Esophagus squamous epithelium (tissue), 5 donors: ENCODE data around the gene PRKCE. TPM values are rescaled to one million over a fixed set of nuclear protein-coding genes. Genes with fewer than 3 reads are reported as not detected.
"Not testable (repeated sequence)": the region's sequence is repeated elsewhere in the genome, so short reads cannot be mapped to it uniquely, and the experiment has no call there.

ENCODE experiments used
- DNase-seq: peaks from one replicate; lab custom pipeline; 2025; lab: John Stamatoyannopoulos, UW
- H3K27ac ChIP-seq, 4 donors: fragments of 200-600 bp; sonication (generic); one replicate each; pipeline ENCODE4 v1.5.1; 2016 to 2019; ENCODE audit warnings: mild to moderate bottlenecking in 1 of 4
- H3K27me3 ChIP-seq, 4 donors: fragments of 200-600 bp; sonication (generic); 1 replicate in 3 of 4; 2 replicates in 1 of 4; pipeline versions ENCODE4 v1.5.1 to v1.6.0; 2017 to 2021; ENCODE audit warnings: antibody characterized with exemption in 1 of 4
- H3K36me3 ChIP-seq, 3 donors: fragments of 200-600 bp; sonication (generic); one replicate each; pipeline ENCODE4 v1.5.1; 2016 to 2019
- H3K4me1 ChIP-seq, 3 donors: fragments of 200-600 bp; sonication (generic); one replicate each; pipeline ENCODE4 v1.5.1; 2017 to 2019
- H3K4me3 ChIP-seq, 4 donors: fragments of 200-600 bp; sonication (generic); 1 replicate in 3 of 4; 2 replicates in 1 of 4; pipeline ENCODE4 v1.5.1; 2016 to 2019; ENCODE audit warnings: mild to moderate bottlenecking in 2 of 4, moderate library complexity in 1 of 4
- H3K9me3 ChIP-seq, 3 donors: fragments of 200-600 bp; sonication (generic); one replicate each; pipeline ENCODE4 v1.5.1; 2016 to 2019
- POLR2A ChIP-seq, 4 donors: fragments of 450-650 bp; IDR thresholded peaks; one replicate each; pipeline ENCODE4 v1.6.1; 2017; ENCODE audit warnings: antibody characterized with exemption in 4 of 4, mild to moderate bottlenecking in 4 of 4, moderate library complexity in 3 of 4
- WGBS, 2 donors: methylation state at CpG; one replicate each; pipeline ENCODE4 v1.1.5; 2018; 5-methylcytosine and 5-hydroxymethylcytosine counted together
- intact Hi-C: fragments of 100-400 bp; cut with DNase I; formaldehyde crosslinking; loops from one replicate; pipeline ENCODE4 v1.15.0; 2022
- total RNA-seq, 4 donors: library from RNA; depleted of rRNA; stranded (reverse); fragments of >200 nt; gene quantifications; one replicate each; pipeline ENCODE4 v1.1.0, GENCODE V29; 2016
- TF ChIP-seq, protein P1 (sequence below), 6 experiments: fragments of 450-650 bp in 4 of 6; fragments of 200-600 bp in 2 of 6; sonication (generic) in 2 of 6; IDR thresholded peaks; one replicate each; pipeline ENCODE4 v1.5.1; 2016 to 2019; ENCODE audit warnings: antibody characterized with exemption in 6 of 6, mild to moderate bottlenecking in 4 of 6, moderate library complexity in 4 of 6
- donor health status: DM: yes; HTN: yes; CAD: no.

The PRKCE gene
- total RNA-seq, 4 donors from 2014 or later: 6.5 to 13.7 (median 9.9) TPM

GRCh38 chr2:45912109-45912508 is 260.6 kb downstream of the PRKCE start:
- H3K36me3 ChIP-seq: no peaks in the 10 kb centered on the region
- H3K9me3 ChIP-seq: no peaks in the 10 kb centered on the region

DNA sequence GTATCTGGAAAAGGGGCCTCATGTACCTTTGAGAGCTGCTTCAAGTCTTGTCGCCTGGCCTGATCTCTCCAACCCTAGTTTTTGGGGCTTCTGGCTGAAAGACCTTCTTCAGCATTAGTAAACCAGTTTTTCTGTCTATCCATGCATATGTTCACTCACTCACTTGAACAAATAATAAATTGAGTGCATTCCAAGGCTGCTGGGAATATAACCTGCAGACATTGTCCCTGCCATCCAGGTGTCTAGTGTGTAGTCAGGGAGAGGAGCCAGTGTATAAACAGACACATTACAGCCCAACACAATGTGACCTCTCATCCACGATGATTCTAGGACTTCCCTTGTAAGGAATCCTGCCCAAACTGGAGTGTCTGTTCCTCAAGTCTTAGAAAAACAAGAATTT is 262.1 kb downstream of the PRKCE start:
- 55 to 61% methylated on average over 2 of the region's 2 CpGs for WGBS, 2 donors
- Histone ChIP-seq H3K9me3 (no peaks in the 10 kb centered on the region), H3K4me1 (peaks cover 0 to 58% (median 17%) of the 10 kb centered on the region in 3 donors), H3K27ac (peak overlapping the region in 2 of 4 donors; percentile 42 to 45), H3K4me3 (no peak overlapping the region), H3K36me3 (no peaks in the 10 kb centered on the region), H3K27me3 (no peaks in the 10 kb centered on the region)
- intact Hi-C loops: no loop called here
- TF ChIP-seq POLR2A (IDR thresholded peaks at IDR 0.05): no peak
- TF ChIP-seq, protein P1, sequence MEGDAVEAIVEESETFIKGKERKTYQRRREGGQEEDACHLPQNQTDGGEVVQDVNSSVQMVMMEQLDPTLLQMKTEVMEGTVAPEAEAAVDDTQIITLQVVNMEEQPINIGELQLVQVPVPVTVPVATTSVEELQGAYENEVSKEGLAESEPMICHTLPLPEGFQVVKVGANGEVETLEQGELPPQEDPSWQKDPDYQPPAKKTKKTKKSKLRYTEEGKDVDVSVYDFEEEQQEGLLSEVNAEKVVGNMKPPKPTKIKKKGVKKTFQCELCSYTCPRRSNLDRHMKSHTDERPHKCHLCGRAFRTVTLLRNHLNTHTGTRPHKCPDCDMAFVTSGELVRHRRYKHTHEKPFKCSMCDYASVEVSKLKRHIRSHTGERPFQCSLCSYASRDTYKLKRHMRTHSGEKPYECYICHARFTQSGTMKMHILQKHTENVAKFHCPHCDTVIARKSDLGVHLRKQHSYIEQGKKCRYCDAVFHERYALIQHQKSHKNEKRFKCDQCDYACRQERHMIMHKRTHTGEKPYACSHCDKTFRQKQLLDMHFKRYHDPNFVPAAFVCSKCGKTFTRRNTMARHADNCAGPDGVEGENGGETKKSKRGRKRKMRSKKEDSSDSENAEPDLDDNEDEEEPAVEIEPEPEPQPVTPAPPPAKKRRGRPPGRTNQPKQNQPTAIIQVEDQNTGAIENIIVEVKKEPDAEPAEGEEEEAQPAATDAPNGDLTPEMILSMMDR (IDR thresholded peaks at IDR 0.05): no peak
- DNase-seq: no peak

More at GRCh38 chr2:45912109-45912508, 260.6 kb downstream of the PRKCE start:
- H3K27me3 ChIP-seq: no peaks in the 10 kb centered on the region
- intact Hi-C loops: no loop called here
- H3K4me1 ChIP-seq: peaks cover 0 to 57% (median 17%) of the 10 kb centered on the region in 3 donors
- TF ChIP-seq, protein P1 (IDR thresholded peaks at IDR 0.05): no peak
- TF ChIP-seq POLR2A (IDR thresholded peaks at IDR 0.05): no peak
- WGBS, 2 donors: 85 to 94% methylated on average over 4 to 5 of the region's 5 CpGs
- H3K27ac ChIP-seq: no peak overlapping the region
- H3K4me3 ChIP-seq: no peak overlapping the region
- no peak for DNase-seq

DNA sequence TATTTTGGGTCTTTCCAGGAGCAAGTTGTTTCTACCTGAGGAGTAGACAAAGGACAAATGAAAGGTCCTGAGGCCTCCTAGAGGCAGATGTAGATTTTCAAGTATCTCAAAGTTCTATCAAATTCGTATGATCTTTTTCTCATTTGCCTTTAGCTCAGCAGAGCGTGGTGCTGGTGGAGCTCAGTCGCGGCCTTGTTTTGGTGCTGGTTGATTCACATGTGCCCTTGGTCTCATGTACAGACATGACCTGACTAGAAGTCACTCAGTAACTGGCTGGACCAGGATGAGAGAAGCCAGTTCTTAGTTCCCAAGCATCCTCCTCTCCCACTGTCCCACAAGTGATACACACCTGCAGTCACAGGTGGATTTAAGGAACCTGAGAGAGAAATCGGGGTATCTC is 264.0 kb downstream of the PRKCE start:
- TF ChIP-seq, protein P1 (IDR thresholded peaks at IDR 0.05): no peak
- TF ChIP-seq POLR2A (IDR thresholded peaks at IDR 0.05): no peak
- no peak for DNase-seq
- Histone ChIP-seq H3K4me3 (no peak overlapping the region), H3K36me3 (no peaks in the 10 kb centered on the region), H3K4me1 (peaks cover 9 to 63% (median 20%) of the 10 kb centered on the region in 3 donors), H3K27ac (no peak overlapping the region), H3K9me3 (no peaks in the 10 kb centered on the region), H3K27me3 (no peaks in the 10 kb centered on the region)
- WGBS, 2 donors: 63 to 85% methylated on average over 5 of the region's 5 CpGs
- intact Hi-C loops: no loop called here

DNA sequence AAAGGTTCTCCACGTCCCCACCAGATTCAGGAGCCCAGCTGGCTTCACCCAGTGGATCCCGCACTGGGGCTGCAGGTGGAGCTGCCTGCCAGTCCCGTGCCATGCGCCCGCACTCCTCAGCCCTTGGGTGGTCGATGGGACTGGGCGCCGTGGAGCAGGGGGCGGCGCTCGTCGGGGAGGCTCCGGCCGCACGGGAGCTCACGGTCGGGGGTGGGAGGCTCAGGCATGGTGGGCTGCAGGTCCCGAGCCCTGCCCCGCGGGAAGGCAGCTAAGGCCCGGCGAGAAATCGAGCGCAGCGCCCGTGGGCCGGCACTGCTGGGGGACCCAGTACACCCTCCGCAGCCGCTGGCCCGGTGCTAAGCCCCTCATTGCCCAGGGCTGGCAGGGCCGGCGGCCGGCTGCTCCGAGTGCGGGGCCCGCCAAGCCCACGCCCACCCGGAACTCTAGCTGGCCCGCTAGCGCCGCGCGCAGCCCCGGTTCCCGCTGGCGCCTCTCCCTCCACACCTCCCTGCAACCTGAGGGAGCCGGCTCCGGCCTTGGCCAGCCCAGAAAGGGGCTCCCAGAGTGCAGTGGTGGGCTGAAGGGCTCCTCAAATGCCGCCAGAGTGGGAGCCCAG is 266.2 kb downstream of the PRKCE start:
- H3K4me1 ChIP-seq: peaks cover 12 to 52% (median 12%) of the 10 kb centered on the region in 3 donors
- H3K27me3 ChIP-seq, intact Hi-C loops, H3K27ac ChIP-seq, DNase-seq, H3K9me3 ChIP-seq, H3K4me3 ChIP-seq, H3K36me3 ChIP-seq: not testable (repeated sequence)
- no CpG with 5 or more reads among the region's 49 CpGs for WGBS, 2 donors

DNA sequence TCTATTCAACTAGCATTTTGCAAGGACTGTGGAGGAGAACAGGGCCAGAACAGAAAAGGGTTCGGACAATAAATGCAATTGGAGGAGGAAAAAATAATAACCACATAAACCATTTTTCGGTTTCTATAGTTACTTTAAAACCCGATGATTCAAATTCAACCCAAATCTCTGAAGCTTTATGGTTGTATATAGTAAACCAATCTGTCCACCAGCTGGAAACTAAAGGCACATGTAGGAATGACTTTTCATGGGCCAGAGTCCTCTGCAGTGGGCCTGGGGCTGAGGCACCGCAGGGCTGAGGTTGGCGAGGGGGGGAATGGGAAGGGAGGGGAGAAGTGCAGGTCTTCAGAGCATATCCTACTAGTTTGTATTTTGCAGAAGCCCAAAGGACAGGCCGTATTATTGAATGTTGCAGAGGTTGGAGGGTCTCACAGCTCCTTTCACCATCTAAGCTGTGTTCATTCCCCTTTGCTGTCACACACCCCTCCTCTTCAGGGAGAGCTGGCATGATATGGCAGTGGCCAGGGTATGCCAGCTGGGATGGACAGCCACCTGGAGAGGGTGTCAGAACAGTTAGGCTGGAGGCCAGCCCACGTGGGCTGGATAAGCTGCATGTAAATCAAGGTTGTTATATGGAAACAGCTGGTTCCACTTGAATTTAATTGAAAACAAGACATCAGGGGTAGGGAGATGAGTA is 267.1 kb downstream of the PRKCE start:
- 83 to 87% methylated on average over 7 of the region's 7 CpGs for WGBS, 2 donors
- TF ChIP-seq, protein P1 (IDR thresholded peaks at IDR 0.05): no peak
- TF ChIP-seq POLR2A (IDR thresholded peaks at IDR 0.05): no peak
- Histone ChIP-seq H3K9me3 (no peaks in the 10 kb centered on the region), H3K36me3 (no peaks in the 10 kb centered on the region), H3K27ac (peak overlapping the region in 3 of 4 donors; percentile 60 to 73 (median 72)), H3K4me3 (no peak overlapping the region), H3K27me3 (no peaks in the 10 kb centered on the region), H3K4me1 (peaks cover 12 to 45% (median 12%) of the 10 kb centered on the region in 3 donors)
- no peak for DNase-seq
- intact Hi-C loops: no loop called here
